IMR-90 (cell line): ENCODE results near the gene FMO1.

Source experiments
- CTCF ChIP-seq: conservative IDR thresholded peaks from 2 replicates; pipeline ENCODE4 v1.5.1; 2012; ENCODE audit warnings: mild to moderate bottlenecking, low read depth, low read length, improper control_type of control experiment
- POLR2A ChIP-seq: IDR thresholded peaks from 2 replicates; pipeline ENCODE4 v1.6.1; 2012; ENCODE audit warnings: mild to moderate bottlenecking, low read depth, low read length
- SMC3 ChIP-seq: fragments of 150-350 bp; IDR thresholded peaks from 2 replicates; pipeline ENCODE4 v1.6.1; 2016; ENCODE audit warnings: low read depth, mild to moderate bottlenecking, antibody characterized with exemption, low read length, moderate library complexity

DNA sequence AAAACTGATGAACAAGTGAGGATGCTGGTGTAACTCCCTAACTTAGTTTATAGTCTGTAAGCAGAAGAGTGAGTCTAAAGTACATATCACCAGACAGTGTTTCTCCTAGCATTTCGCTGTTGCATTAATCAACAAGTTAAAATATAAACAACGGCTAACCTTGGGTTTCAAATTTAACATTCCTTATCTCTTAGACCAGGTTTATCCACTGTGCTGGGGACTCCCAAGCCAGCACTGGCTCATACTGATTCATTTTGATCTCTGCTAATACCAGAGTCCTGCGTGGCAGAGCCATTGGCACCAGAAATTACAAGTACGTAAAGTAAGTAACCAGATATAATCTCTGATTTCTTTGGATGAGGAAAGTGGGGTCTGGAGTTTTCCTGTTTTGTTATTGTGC, at the start of gene FMO1:
- TF ChIP-seq CTCF: no peak
- TF ChIP-seq SMC3: no peak
- no peak for TF ChIP-seq POLR2A
